GM12865 (cell line): ENCODE measurements around the gene AP1S2.

ENCODE experiments used
- DNase-seq: peaks from one replicate; pipeline ENCODE4 v3.0.0; 2010; ENCODE audit warnings: low read depth
- H3K4me3 ChIP-seq: 2 replicates; pipeline ENCODE4 v1.5.1; 2011; ENCODE audit warnings: mild to moderate bottlenecking, low read depth, low read length, control low read depth
- CTCF ChIP-seq: IDR thresholded peaks from 2 replicates; pipeline ENCODE4 v1.5.1; 2011; ENCODE audit warnings: low read length, control low read depth, low read depth, inconsistent platforms; ENCODE audit not compliant: insufficient read depth; ENCODE audit errors: missing control alignments

Gene AP1S2

GRCh38 chrX:15870310-15870709 lies 15.7 kb upstream of the AP1S2 start:
- DNase-seq = no peak
- no peak for TF ChIP-seq CTCF
- no peak overlapping the region for H3K4me3 ChIP-seq

GRCh38 chrX:15869695-15870094 lies 15.1 kb upstream of the AP1S2 start:
- H3K4me3 ChIP-seq = no peak overlapping the region
- DNase-seq = no peak
- no peak for TF ChIP-seq CTCF

DNA sequence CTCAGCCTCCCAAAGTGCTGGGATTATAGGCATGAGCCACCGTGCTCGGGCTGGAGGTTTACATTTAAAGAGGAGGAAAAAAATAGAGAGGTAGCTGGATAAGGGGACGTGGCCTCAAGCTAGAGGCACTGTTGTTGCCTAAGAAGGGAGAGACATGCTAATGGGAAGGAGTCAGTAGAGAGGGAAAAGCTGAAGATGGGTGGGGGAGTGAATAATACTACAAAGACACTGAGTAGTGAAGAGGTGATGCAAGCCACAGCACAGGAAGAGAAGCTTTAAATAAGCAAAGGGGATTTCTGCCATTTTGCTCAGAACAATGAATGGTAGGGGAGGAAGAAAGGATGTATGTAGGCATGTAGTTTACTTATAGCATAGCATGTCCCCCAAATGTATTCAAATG lies 11.5 kb upstream of the AP1S2 start:
- H3K4me3 ChIP-seq = no peak overlapping the region
- no peak for DNase-seq
- no peak for TF ChIP-seq CTCF

- H3K4me3 ChIP-seq = no peak overlapping the region
- TF ChIP-seq CTCF = no peak
- no peak for DNase-seq
These were observed 10.0 kb upstream of the AP1S2 start for GRCh38 chrX:15864629-15865028.

- H3K4me3 ChIP-seq = no peak overlapping the region
- no peak for DNase-seq
- no peak for TF ChIP-seq CTCF
These were observed 9.4 kb upstream of the AP1S2 start for GRCh38 chrX:15864023-15864422.

DNA sequence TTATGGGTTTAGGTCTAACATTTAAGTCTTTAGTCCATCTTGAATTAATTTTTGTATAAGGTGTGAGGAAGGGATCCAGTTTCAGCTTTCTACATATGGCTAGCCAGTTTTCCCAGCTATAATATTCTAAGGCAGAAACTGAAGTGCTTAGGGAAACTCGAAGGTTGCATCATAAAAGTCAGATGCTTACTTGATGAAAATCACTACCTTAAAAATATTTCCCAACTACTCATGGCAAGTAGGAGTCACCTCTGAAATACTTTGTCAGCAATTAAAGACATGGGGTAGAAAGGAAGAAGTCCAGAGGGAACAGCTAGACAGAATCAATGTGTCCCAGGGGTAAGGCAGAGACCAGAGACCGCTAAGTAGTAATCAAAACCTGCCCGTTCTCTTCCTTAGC lies 6.3 kb upstream of the AP1S2 start:
- no peak for DNase-seq
- TF ChIP-seq CTCF = no peak
- no peak overlapping the region for H3K4me3 ChIP-seq

DNA sequence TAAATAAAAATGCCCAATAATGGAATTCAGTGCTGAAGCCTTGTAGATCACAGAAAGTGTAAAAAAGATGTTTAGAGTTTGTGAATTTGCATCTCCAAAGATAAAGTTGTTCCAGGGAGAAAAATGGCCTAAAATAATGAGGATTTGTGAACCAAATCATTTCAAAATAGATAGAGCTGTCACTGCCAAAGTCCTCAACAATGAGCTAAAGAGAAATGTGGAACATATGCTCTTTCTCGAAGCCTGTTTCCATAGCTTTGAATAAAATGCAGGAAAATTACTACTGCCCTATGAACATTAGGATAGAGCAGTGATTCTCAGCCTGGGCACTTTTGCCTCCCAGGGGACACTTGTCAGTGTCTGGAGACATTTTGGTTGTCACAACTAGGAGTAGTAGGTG lies 3.4 kb upstream of the AP1S2 start:
- TF ChIP-seq CTCF = no peak
- no peak for DNase-seq
- no peak overlapping the region for H3K4me3 ChIP-seq
